Sigmoid colon (tissue), 7 donors: ENCODE results near the gene FNTB. TPM values are rescaled to one million over a fixed set of nuclear protein-coding genes. Genes with fewer than 3 reads are reported as not detected.
A peak's percentile ranks its signal among the peaks of the same experiment; 100 is the strongest.

ENCODE experiments used
- DNase-seq: peaks from one replicate; pipeline ENCODE4 v3.0.0-alpha.2; 2019
- H3K27ac ChIP-seq, 4 donors: fragments of 200-600 bp; sonication (generic); one replicate each; pipeline ENCODE4 v1.5.1; 2016 to 2019; ENCODE audit warnings: mild to moderate bottlenecking in 1 of 4
- H3K27me3 ChIP-seq, 3 donors: fragments of 200-600 bp; sonication (generic); one replicate each; pipeline ENCODE4 v1.5.1; 2019; ENCODE audit warnings: mild to moderate bottlenecking in 1 of 3
- H3K36me3 ChIP-seq, 4 donors: fragments of 200-600 bp; sonication (generic); one replicate each; pipeline ENCODE4 v1.5.1; 2016 to 2019
- H3K4me1 ChIP-seq, 4 donors: fragments of 200-600 bp; sonication (generic); one replicate each; pipeline ENCODE4 v1.5.1; 2017 to 2019
- H3K4me3 ChIP-seq, 4 donors: fragments of 200-600 bp; sonication (generic); one replicate each; pipeline ENCODE4 v1.5.1; 2017 to 2019; ENCODE audit warnings: mild to moderate bottlenecking in 2 of 4, moderate library complexity in 1 of 4
- H3K9me3 ChIP-seq, 4 donors: fragments of 200-600 bp in 3 of 4; sonication (generic) in 3 of 4; one replicate each; pipeline versions ENCODE4 v1.5.1 to v1.6.1; 2013 to 2019
- CTCF ChIP-seq, 4 experiments: fragments of 450-650 bp in 3 of 4; fragments of 200-600 bp in 1 of 4; IDR thresholded peaks; one replicate each; pipeline ENCODE4 v1.5.1; 2016 to 2019; ENCODE audit warnings: antibody characterized with exemption in 4 of 4, mild to moderate bottlenecking in 3 of 4, moderate library complexity in 2 of 4
- EP300 ChIP-seq, 4 donors: sonication (generic); formaldehyde crosslinking; IDR thresholded peaks; one replicate each; pipeline ENCODE4 v1.6.1; 2017; ENCODE audit warnings: antibody characterized with exemption in 4 of 4
- POLR2A ChIP-seq, 2 donors: fragments of 450-650 bp; IDR thresholded peaks; one replicate each; pipeline ENCODE4 v1.6.1; 2016; ENCODE audit warnings: antibody characterized with exemption in 2 of 2, mild to moderate bottlenecking in 2 of 2, moderate library complexity in 2 of 2
- POLR2AphosphoS5 ChIP-seq, 4 donors: sonication (generic); formaldehyde crosslinking; IDR thresholded peaks; one replicate each; pipeline ENCODE4 v1.6.1; 2017; ENCODE audit warnings: antibody characterized with exemption in 4 of 4
- WGBS, 2 donors: extraction: QIAGEN DNeasy Blood & Tissue Kit; methylation state at CpG; one replicate each; pipeline ENCODE4 v1.1.7; 2013; 5-methylcytosine and 5-hydroxymethylcytosine counted together
- intact Hi-C: fragments of 100-400 bp; cut with DNase I; formaldehyde crosslinking; loops from one replicate; pipeline ENCODE4 v1.15.1; 2023
- polyA plus RNA-seq, 3 donors: library from polyadenylated mRNA; stranded (reverse); fragments of 200-250 nt; gene quantifications; one replicate each; pipeline ENCODE4 v1.2.3, GENCODE V29; 2013
- total RNA-seq, 4 donors: library from RNA; depleted of rRNA; stranded (reverse); fragments of >200 nt; gene quantifications; one replicate each; pipeline ENCODE4 v1.1.0, GENCODE V29; 2016
- donor health status: healthy with polysubstance abuse.
- donor health status: Bipolar disorder and iron deficiency.
- donor health status: healthy.

The FNTB gene
- total and polyA plus RNA-seq, 7 donors = 6.9 to 13.0 (median 10.7) TPM

GRCh38 chr14:65074449-65075150, 87.9 kb downstream of the FNTB start:
- H3K36me3 ChIP-seq = peaks cover 4 to 43% (median 25%) of the 10 kb centered on the region in 4 donors
- 47 to 78% methylated on average over 3 of the region's 3 CpGs for WGBS, 2 donors
- intact Hi-C loops = no loop called here

GRCh38 chr14:65075628-65076325, 89.1 kb downstream of the FNTB start:
- Histone ChIP-seq H3K4me3 (no peak overlapping the region), H3K4me1 (peaks cover 0 to 77% (median 65%) of the 10 kb centered on the region in 4 donors), H3K36me3 (peaks cover 4 to 43% (median 25%) of the 10 kb centered on the region in 4 donors), H3K27me3 (no peaks in the 10 kb centered on the region), H3K27ac (peak overlapping the region in 1 of 4 donors; percentile 21), H3K9me3 (no peaks in the 10 kb centered on the region)
- TF ChIP-seq POLR2AphosphoS5 (IDR thresholded peaks at IDR 0.05) = no peak
- no peak for DNase-seq
- intact Hi-C loops = no loop called here
- WGBS, 2 donors = 84 to 92% methylated on average over 17 of the region's 17 CpGs

More at GRCh38 chr14:65074449-65075150, 87.9 kb downstream of the FNTB start:
- H3K27ac ChIP-seq = peak overlapping the region in 2 of 4 donors; percentile 5 to 21
- TF ChIP-seq EP300 (IDR thresholded peaks at IDR 0.05) (no peak), POLR2A (IDR thresholded peaks at IDR 0.05) (no peak)
- no peaks in the 10 kb centered on the region for H3K27me3 ChIP-seq
- peaks cover 0 to 74% (median 60%) of the 10 kb centered on the region in 4 donors for H3K4me1 ChIP-seq
- H3K9me3 ChIP-seq = no peaks in the 10 kb centered on the region
- no peak for DNase-seq
- H3K4me3 ChIP-seq = no peak overlapping the region

GRCh38 chr14:65077318-65077717, 90.6 kb downstream of the FNTB start:
- no peak for TF ChIP-seq EP300 (IDR thresholded peaks at IDR 0.05)
- no peak for TF ChIP-seq POLR2A (IDR thresholded peaks at IDR 0.05)
- TF ChIP-seq POLR2AphosphoS5 (IDR thresholded peaks at IDR 0.05) = no peak
- TF ChIP-seq CTCF (IDR thresholded peaks at IDR 0.05) = no peak
- Histone ChIP-seq H3K9me3 (no peaks in the 10 kb centered on the region), H3K27ac (peak overlapping the region in 1 of 4 donors; percentile 76), H3K4me1 (peaks cover 0 to 77% (median 66%) of the 10 kb centered on the region in 4 donors), H3K27me3 (no peaks in the 10 kb centered on the region), H3K36me3 (peaks cover 4 to 49% (median 21%) of the 10 kb centered on the region in 4 donors), H3K4me3 (no peak overlapping the region)
- DNase-seq = no peak
- WGBS, 2 donors = 94 to 97% methylated on average over 2 of the region's 2 CpGs
- intact Hi-C loops = no loop called here

- H3K27me3 ChIP-seq = no peaks in the 10 kb centered on the region
- DNase-seq = peak; percentile 81
- WGBS, 2 donors = 80 to 92% methylated on average over 6 of the region's 6 CpGs
- H3K4me1 ChIP-seq = peaks cover 0 to 77% (median 64%) of the 10 kb centered on the region in 4 donors
- peak overlapping the region; percentile 53 to 77 (median 70) for H3K27ac ChIP-seq
- no peak overlapping the region for H3K4me3 ChIP-seq
- peaks cover 4 to 48% (median 21%) of the 10 kb centered on the region in 4 donors for H3K36me3 ChIP-seq
- intact Hi-C loops = no loop called here
- H3K9me3 ChIP-seq = no peaks in the 10 kb centered on the region
- TF ChIP-seq CTCF (IDR thresholded peaks at IDR 0.05) (no peak), POLR2AphosphoS5 (IDR thresholded peaks at IDR 0.05) (peak; percentile 33 to 76 (median 53)), POLR2A (IDR thresholded peaks at IDR 0.05) (no peak), EP300 (IDR thresholded peaks at IDR 0.05) (peak in 1 of 4 donors; percentile 54)
These were observed 92.5 kb downstream of the FNTB start for GRCh38 chr14:65079201-65079600.

GRCh38 chr14:65079768-65080167, 93.1 kb downstream of the FNTB start:
- Histone ChIP-seq H3K4me3 (no peak overlapping the region), H3K4me1 (peaks cover 0 to 77% (median 61%) of the 10 kb centered on the region in 4 donors), H3K27ac (peak overlapping the region; percentile 53 to 77 (median 70)), H3K27me3 (no peaks in the 10 kb centered on the region), H3K36me3 (peaks cover 4 to 52% (median 21%) of the 10 kb centered on the region in 4 donors), H3K9me3 (no peaks in the 10 kb centered on the region)
- DNase-seq = no peak
- 87 to 92% methylated on average over 5 of the region's 5 CpGs for WGBS, 2 donors
- intact Hi-C loops = no loop called here
- TF ChIP-seq POLR2AphosphoS5 (IDR thresholded peaks at IDR 0.05) (no peak), EP300 (IDR thresholded peaks at IDR 0.05) (no peak), POLR2A (IDR thresholded peaks at IDR 0.05) (no peak), CTCF (IDR thresholded peaks at IDR 0.05) (no peak)
